ENCODE measurements around the gene MRFAP1L1.

DNA sequence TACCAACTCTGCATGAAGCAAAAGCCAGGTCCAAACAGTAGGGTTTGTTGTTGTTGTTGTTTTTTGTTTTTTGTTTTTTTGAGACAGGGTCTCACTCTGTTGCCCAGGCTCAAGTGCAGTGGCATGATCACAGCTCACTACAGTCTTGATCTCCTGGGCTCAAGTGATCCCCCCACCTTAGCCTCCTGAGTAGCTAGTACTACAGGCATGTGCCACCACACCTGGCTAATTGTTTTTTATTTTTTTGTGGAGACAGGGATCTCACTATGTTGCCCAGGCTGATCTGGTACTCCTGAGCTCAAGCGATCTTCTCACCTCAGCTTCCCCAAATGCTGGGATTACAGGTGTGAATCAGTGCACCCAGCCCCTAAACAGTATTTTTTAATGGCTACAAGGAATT lies 9.8 kb downstream of the MRFAP1L1 start:
- TF ChIP-seq ESRRA (IDR thresholded peaks at IDR 0.05; ENCODE audit: low read length) (no peak), ZNF274 (IDR thresholded peaks at IDR 0.05; ENCODE audit: insufficient read depth, insufficient read length) (no peak), EZH2 (IDR thresholded peaks at IDR 0.05; ENCODE audit: borderline replicate concordance, control insufficient read depth, low read depth, low read length) (no peak), MXI1 (IDR thresholded peaks at IDR 0.05; ENCODE audit: low read depth, low read length) (no peak), SP1 (IDR thresholded peaks at IDR 0.05; ENCODE audit: low read depth, low read length) (no peak), POLR2A (IDR thresholded peaks at IDR 0.05; ENCODE audit: low read depth, low read length) (no peak), TAF1 (IDR thresholded peaks at IDR 0.05; ENCODE audit: borderline replicate concordance, low read depth, low read length) (no peak), SMC3 (IDR thresholded peaks at IDR 0.05; ENCODE audit: borderline replicate concordance, low read length) (no peak)
- TF ChIP-seq, protein P1, sequence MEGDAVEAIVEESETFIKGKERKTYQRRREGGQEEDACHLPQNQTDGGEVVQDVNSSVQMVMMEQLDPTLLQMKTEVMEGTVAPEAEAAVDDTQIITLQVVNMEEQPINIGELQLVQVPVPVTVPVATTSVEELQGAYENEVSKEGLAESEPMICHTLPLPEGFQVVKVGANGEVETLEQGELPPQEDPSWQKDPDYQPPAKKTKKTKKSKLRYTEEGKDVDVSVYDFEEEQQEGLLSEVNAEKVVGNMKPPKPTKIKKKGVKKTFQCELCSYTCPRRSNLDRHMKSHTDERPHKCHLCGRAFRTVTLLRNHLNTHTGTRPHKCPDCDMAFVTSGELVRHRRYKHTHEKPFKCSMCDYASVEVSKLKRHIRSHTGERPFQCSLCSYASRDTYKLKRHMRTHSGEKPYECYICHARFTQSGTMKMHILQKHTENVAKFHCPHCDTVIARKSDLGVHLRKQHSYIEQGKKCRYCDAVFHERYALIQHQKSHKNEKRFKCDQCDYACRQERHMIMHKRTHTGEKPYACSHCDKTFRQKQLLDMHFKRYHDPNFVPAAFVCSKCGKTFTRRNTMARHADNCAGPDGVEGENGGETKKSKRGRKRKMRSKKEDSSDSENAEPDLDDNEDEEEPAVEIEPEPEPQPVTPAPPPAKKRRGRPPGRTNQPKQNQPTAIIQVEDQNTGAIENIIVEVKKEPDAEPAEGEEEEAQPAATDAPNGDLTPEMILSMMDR (IDR thresholded peaks at IDR 0.05 in 2 of 3, conservative IDR thresholded peaks at IDR 0.05 in 1 of 3; ENCODE audit: control insufficient read depth in 2 of 3, extremely low read depth in 1 of 3, insufficient read depth in 1 of 3, low read depth in 3 of 3, low read length in 3 of 3) = no peak

All from GM12878 (cell line).